Mucosa of descending colon (tissue), 3 donors: ENCODE measurements around the gene LTB4R2. TPM values are rescaled to one million over a fixed set of nuclear protein-coding genes. Genes with fewer than 3 reads are reported as not detected.

ENCODE experiments used
- ATAC-seq: fragments of 200-7000 bp; cut with Tn5 transposase; one replicate; pipeline ENCODE4 v1.9.1; 2020; ENCODE audit warnings: mild to moderate bottlenecking, moderate library complexity
- DNase-seq, 3 donors: peaks; one replicate each; pipeline ENCODE4 v3.0.0-alpha.2; 2020
- H3K36me3 ChIP-seq: fragments of 200-600 bp; one replicate; pipeline ENCODE4 v1.8.0; 2021; ENCODE audit warnings: low read depth, mild to moderate bottlenecking
- H3K4me1 ChIP-seq: fragments of 200-600 bp; one replicate; pipeline ENCODE4 v1.8.0; 2021; ENCODE audit warnings: low read depth, mild to moderate bottlenecking
- H3K4me3 ChIP-seq: fragments of 200-600 bp; one replicate; pipeline ENCODE4 v1.8.0; 2021; ENCODE audit warnings: mild to moderate bottlenecking
- H3K9me3 ChIP-seq: fragments of 200-600 bp; one replicate; pipeline ENCODE4 v1.8.0; 2021; ENCODE audit warnings: mild to moderate bottlenecking
- intact Hi-C, 2 donors: fragments of 100-400 bp; cut with DNase I in 1 of 2; cut with micrococcal nuclease in 1 of 2; formaldehyde crosslinking; loops; one replicate each; pipeline versions ENCODE4 v1.11.0 to v1.11.1; 2022; cut with DNase I, micrococcal nuclease
- total RNA-seq, 3 donors: library from RNA; stranded (reverse); fragmentation: NEBNext Ultra II Directional in 2 of 3; extraction: Animal tissue kit (Norgen Biotek cat#: 25700) in 2 of 3; gene quantifications; one replicate each; pipeline versions ENCODE4 v1.2.1 to v1.2.4, GENCODE V29; 2021 to 2023
- TF ChIP-seq, protein P1 (sequence below): fragments of 200-600 bp; IDR thresholded peaks from one replicate; pipeline ENCODE4 v1.8.0; 2022; ENCODE audit warnings: antibody characterized with exemption, mild to moderate bottlenecking
- donor health status: DM: no; HTN: no; CAD: no; lungs with moderate emphysema.
- donor health status: DM: no; HTN: no; CAD: no.
- donor health status: DM: no; HTN: yes; CAD: no.

LTB4R2 gene
- total RNA-seq, 3 donors from 2014 or later: 3.7 to 6.3 (median 5.0) TPM

- DNase-seq (peak in 1 of 3 donors; percentile 21), ATAC-seq (no peak)
- Histone ChIP-seq H3K36me3 (no peaks in the 10 kb centered on the region), H3K9me3 (no peaks in the 10 kb centered on the region), H3K4me3 (no peak overlapping the region), H3K4me1 (no peaks in the 10 kb centered on the region)
- TF ChIP-seq, protein P1, sequence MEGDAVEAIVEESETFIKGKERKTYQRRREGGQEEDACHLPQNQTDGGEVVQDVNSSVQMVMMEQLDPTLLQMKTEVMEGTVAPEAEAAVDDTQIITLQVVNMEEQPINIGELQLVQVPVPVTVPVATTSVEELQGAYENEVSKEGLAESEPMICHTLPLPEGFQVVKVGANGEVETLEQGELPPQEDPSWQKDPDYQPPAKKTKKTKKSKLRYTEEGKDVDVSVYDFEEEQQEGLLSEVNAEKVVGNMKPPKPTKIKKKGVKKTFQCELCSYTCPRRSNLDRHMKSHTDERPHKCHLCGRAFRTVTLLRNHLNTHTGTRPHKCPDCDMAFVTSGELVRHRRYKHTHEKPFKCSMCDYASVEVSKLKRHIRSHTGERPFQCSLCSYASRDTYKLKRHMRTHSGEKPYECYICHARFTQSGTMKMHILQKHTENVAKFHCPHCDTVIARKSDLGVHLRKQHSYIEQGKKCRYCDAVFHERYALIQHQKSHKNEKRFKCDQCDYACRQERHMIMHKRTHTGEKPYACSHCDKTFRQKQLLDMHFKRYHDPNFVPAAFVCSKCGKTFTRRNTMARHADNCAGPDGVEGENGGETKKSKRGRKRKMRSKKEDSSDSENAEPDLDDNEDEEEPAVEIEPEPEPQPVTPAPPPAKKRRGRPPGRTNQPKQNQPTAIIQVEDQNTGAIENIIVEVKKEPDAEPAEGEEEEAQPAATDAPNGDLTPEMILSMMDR: no peak
- intact Hi-C loops: no loop called here
Measured at GRCh38 chr14:24269368-24269767, 40.6 kb upstream of the LTB4R2 start.

DNA sequence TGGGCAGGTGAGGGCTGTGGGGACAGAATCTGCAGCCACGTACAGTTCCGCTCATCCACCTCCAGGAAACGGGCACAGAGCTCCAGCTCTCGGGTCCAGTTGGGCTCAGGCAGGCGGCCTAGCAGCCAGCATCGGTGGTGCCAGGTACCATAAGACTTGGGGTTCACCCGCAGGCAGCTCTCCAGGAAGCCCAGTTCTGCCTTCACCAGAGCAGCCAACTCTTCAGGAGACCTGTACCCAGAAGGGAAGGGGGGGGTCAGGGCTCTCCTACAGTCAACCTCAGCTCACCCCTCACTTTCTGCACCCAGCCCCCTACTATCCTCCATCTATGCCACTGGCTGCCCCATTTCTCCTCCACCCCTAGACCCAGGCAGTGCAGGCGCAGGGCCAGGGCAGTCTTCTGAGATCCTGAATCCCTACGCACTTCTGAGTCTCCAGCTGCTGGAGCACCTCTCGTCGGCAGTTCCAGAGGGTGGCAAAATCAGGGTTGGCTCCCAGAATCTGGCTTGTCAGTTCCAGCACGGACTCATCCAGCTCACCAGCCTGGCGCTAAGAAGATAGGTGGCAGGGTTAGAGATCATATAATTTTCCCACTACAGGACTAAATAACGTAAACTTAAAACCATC, 39.9 kb upstream of the LTB4R2 start:
- Histone ChIP-seq H3K4me3 (no peak overlapping the region), H3K4me1 (no peaks in the 10 kb centered on the region), H3K9me3 (no peaks in the 10 kb centered on the region), H3K36me3 (no peaks in the 10 kb centered on the region)
- intact Hi-C loops: no loop called here
- DNase-seq (peak in 1 of 3 donors; percentile 29), ATAC-seq (no peak)
- TF ChIP-seq, protein P1: no peak

GRCh38 chr14:24270537-24271133, 39.3 kb upstream of the LTB4R2 start:
- TF ChIP-seq, protein P1: no peak
- ATAC-seq: peak; percentile 16
- H3K4me1 ChIP-seq: no peaks in the 10 kb centered on the region

DNA sequence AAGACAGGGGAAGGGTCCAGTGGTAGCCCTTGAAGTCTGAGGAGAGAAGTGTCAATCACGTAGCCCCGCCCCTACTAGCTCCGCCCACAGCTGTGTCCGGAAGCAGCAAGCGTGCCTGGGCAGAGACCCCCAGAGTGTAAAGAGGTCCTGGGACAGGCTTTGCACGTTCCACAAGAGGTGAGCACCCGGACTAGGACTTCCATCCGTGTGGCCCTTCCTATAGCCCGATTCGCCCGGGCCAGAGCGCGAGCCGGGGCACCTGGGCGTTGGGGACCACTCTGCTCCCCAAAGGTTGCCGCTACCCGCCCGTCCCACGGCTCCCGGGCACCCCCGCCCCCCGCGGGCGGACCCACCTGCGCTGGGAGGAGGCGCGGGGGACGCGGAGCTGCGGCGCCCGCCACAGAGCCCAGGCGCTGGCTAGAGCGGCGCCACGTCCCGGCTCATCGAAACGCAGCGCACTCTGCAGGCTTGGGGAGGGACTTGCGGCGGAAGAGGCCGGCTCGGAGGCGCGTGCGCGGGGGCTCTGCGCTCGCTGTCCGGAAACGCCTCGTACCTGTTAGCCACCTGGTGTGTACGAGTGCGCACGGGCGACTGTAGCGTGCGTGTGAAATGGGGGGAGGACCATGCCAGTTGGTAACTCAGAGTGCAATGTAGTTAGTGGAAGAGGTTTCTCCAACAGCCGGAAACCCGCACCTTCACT, 38.7 kb upstream of the LTB4R2 start, which contains the start of gene RABGGTA:
TSS of gene RABGGTA (minus strand) at position 464 of the 700 bp plus-strand sequence. CDS start 482 bp downstream, outside the sequence.
- Histone ChIP-seq H3K9me3 (no peaks in the 10 kb centered on the region), H3K36me3 (no peaks in the 10 kb centered on the region), H3K4me3 (peak within 1 kb of the TSS; percentile 71), H3K4me1 (no peaks in the 10 kb centered on the region)
- intact Hi-C loops: no loop called here
- TF ChIP-seq, protein P1: peak; percentile 80
- ATAC-seq: peak; percentile 98
- DNase-seq: peak; percentile 91 to 96 (median 94)

More at GRCh38 chr14:24270537-24271133, 39.3 kb upstream of the LTB4R2 start:
- intact Hi-C loops: no loop called here
- H3K36me3 ChIP-seq: no peaks in the 10 kb centered on the region
- H3K4me3 ChIP-seq: peak overlapping the region; percentile 71
- no peak for DNase-seq
- H3K9me3 ChIP-seq: no peaks in the 10 kb centered on the region

DNA sequence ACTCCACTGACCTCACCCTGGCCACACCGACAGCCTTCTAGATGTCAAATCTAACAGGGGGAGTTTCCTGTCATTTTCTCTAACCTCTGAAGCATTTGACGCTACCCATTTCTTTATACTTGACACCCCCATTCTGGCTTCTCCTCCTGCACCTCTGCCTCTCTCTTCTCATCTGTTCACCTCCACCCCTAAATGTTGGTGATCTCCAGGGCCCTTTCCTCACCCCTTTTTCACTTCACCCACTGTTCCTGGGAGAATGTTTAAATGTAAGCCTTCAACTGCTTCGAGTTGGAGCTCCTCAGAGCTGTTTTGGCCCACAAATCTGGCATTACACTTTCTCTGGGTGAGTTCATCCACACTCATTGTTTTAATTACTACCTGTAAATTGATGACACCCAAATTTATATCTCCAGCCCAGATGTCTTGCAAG, 38.1 kb upstream of the LTB4R2 start:
- TF ChIP-seq, protein P1: no peak
- DNase-seq (peak in 1 of 3 donors; percentile 3), ATAC-seq (no peak)
- Histone ChIP-seq H3K4me1 (no peaks in the 10 kb centered on the region), H3K4me3 (no peak overlapping the region), H3K36me3 (no peaks in the 10 kb centered on the region), H3K9me3 (no peaks in the 10 kb centered on the region)
- intact Hi-C loops: no loop called here
